ENCODE measurements around the gene CMTM6. TPM values are rescaled to one million over a fixed set of nuclear protein-coding genes. Genes with fewer than 3 reads are reported as not detected.
A peak's percentile ranks its signal among the peaks of the same experiment; 100 is the strongest.
"Not testable (repeated sequence)": the region's sequence is repeated elsewhere in the genome, so short reads cannot be mapped to it uniquely, and the experiment has no call there.

Gene CMTM6
- polyA plus RNA-seq, 3 donors from 2014 or later = 92.6 to 153 (median 114) TPM

- H3K9me3 Mint-ChIP-seq = no peaks in the 10 kb centered on the region
- H3K36me3 Mint-ChIP-seq = peaks cover 0 to 5% (median 4%) of the 10 kb centered on the region in 3 donors
- no peak overlapping the region for H3K4me3 Mint-ChIP-seq
- peaks cover 0 to 4% (median 0%) of the 10 kb centered on the region in 3 donors for H3K27me3 Mint-ChIP-seq (ENCODE audit: low read depth in 3 of 3)
- H3K27ac Mint-ChIP-seq = no peak overlapping the region
- peaks cover 14 to 25% of the 10 kb centered on the region in 2 donors for H3K4me1 Mint-ChIP-seq
- DNase-seq = no peak
Measured at GRCh38 chr3:32440611-32441350, 61.9 kb downstream of the CMTM6 start.

- H3K9me3 Mint-ChIP-seq; H3K4me3 Mint-ChIP-seq; DNase-seq; H3K27me3 Mint-ChIP-seq (ENCODE audit: low read depth in 3 of 3); H3K36me3 Mint-ChIP-seq: not testable (repeated sequence)
- Mint-ChIP-seq H3K27ac (peak overlapping the region in 2 of 6 donors; percentile 60 to 64), H3K4me1 (peaks cover 12 to 24% of the 10 kb centered on the region in 2 donors)
Measured at GRCh38 chr3:32439421-32439820, 63.2 kb downstream of the CMTM6 start.

DNA sequence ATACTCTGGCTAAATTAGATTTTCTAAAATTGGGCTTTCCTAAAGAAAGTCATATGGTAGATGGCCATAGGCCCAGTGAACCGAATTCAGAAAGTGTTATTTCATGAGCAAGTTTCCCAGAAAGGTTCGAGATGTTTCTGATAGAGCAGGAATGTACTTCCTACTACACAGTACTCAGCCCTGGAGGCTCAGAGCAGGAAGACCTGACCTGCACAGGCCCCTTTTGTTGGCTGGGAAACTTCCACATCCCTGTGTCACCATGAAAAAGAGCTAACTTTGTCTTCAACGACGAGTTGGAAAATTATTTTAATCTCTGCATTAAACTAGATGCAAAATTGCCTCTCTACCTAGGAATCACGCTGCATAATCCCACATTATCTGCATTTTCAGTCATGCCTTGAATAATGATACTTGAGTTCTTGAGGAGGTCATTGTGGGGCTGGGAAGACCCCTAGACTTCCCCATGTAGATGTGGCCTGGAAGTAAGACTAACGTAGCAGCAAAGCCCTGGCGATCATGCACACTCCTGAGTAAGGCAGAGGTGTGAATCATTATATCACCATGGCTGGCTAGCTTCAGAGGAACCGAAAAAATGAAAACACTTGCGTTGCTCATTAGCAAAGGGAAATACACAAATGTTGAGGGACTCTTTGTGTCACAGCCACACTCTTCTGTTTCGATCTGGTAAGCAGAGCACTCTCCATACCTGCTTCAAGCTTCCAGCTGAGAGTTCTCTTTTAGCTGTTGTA lies 63.9 kb downstream of the CMTM6 start:
- Mint-ChIP-seq H3K27ac (peak overlapping the region in 2 of 6 donors; percentile 60 to 64), H3K27me3 (ENCODE audit: low read depth in 3 of 3) (no peaks in the 10 kb centered on the region), H3K9me3 (no peaks in the 10 kb centered on the region), H3K36me3 (peaks cover 0 to 5% (median 4%) of the 10 kb centered on the region in 3 donors), H3K4me3 (peak overlapping the region in 1 of 5 donors; percentile 29), H3K4me1 (peaks cover 7 to 18% of the 10 kb centered on the region in 2 donors)
- no peak for DNase-seq

- Mint-ChIP-seq H3K36me3 (peaks cover 0 to 4% (median 4%) of the 10 kb centered on the region in 3 donors), H3K27ac (no peak overlapping the region), H3K9me3 (no peaks in the 10 kb centered on the region), H3K4me1 (peaks cover 9 to 18% of the 10 kb centered on the region in 2 donors), H3K4me3 (no peak overlapping the region), H3K27me3 (ENCODE audit: low read depth in 3 of 3) (peaks cover 0 to 1% (median 0%) of the 10 kb centered on the region in 3 donors)
- DNase-seq = no peak
Measured at GRCh38 chr3:32437896-32438295, 64.8 kb downstream of the CMTM6 start.

DNA sequence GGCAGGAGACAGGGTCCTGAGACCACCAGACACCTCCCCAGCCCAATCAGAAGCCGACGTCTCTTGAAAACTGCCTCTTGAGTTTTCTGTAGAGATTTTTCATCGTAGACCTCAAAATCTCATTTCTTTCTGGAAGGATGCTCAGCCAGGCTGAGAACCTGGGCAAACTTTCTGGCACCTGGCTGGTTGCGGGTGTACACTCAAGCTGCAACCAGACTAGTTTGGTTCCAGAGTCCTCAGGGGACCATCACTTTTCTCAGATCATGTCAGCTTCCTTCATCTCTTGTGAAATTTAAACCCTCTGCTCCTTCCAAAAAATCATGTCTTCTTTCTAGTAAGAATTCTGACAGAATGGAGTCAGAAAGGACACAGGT lies 65.8 kb downstream of the CMTM6 start:
- Mint-ChIP-seq H3K27me3 (ENCODE audit: low read depth in 3 of 3) (peaks cover 0 to 2% (median 1%) of the 10 kb centered on the region in 3 donors), H3K4me1 (peaks cover 19 to 25% of the 10 kb centered on the region in 2 donors), H3K36me3 (no peaks in the 10 kb centered on the region), H3K9me3 (no peaks in the 10 kb centered on the region), H3K4me3 (no peak overlapping the region), H3K27ac (no peak overlapping the region)
- DNase-seq = no peak

- no peak for DNase-seq
- peak overlapping the region in 1 of 5 donors; percentile 8 for H3K4me3 Mint-ChIP-seq
- H3K4me1 Mint-ChIP-seq = peaks cover 24 to 28% of the 10 kb centered on the region in 2 donors
- no peaks in the 10 kb centered on the region for H3K36me3 Mint-ChIP-seq
- H3K27ac Mint-ChIP-seq = peak overlapping the region in 4 of 6 donors; percentile 34 to 63 (median 42)
- no peaks in the 10 kb centered on the region for H3K9me3 Mint-ChIP-seq
- peaks cover 0 to 2% (median 1%) of the 10 kb centered on the region in 3 donors for H3K27me3 Mint-ChIP-seq (ENCODE audit: low read depth in 3 of 3)
Measured at GRCh38 chr3:32435911-32436815, 66.5 kb downstream of the CMTM6 start.

DNA sequence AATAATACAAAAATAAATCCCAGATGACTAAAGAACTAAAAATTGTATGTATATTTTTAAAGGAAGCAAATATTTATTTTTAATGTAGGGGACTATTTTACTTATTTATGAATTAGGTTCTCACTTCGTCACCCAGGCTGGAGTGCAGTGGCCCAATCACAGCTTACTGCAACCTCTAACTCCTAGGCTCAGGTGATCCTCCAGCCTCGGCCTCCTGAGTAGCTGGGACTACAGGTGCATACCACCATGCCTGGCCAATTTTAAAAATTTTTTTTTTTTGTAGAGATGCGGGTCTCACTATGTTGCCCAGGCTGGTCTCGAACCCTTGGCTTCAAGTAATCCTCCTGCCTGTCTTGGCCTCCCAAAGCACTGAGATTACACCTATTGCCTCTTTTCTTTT lies 68.4 kb downstream of the CMTM6 start:
- H3K9me3 Mint-ChIP-seq = no peaks in the 10 kb centered on the region
- no peak overlapping the region for H3K27ac Mint-ChIP-seq
- H3K36me3 Mint-ChIP-seq = no peaks in the 10 kb centered on the region
- no peak overlapping the region for H3K4me3 Mint-ChIP-seq
- peaks cover 0 to 2% (median 1%) of the 10 kb centered on the region in 3 donors for H3K27me3 Mint-ChIP-seq (ENCODE audit: low read depth in 3 of 3)
- no peak for DNase-seq
- peaks cover 41 to 43% of the 10 kb centered on the region in 2 donors for H3K4me1 Mint-ChIP-seq

GRCh38 chr3:32432711-32433530 lies 69.7 kb downstream of the CMTM6 start:
- peak overlapping the region; percentile 87 to 96 (median 94) for H3K27ac Mint-ChIP-seq
- no peaks in the 10 kb centered on the region for H3K9me3 Mint-ChIP-seq
- H3K4me3 Mint-ChIP-seq = peak overlapping the region; percentile 25 to 85 (median 72)
- H3K27me3 Mint-ChIP-seq (ENCODE audit: low read depth in 3 of 3) = peaks cover 0 to 2% (median 1%) of the 10 kb centered on the region in 3 donors
- DNase-seq = peak; percentile 45 to 58 (median 53)
- peaks cover 50 to 53% of the 10 kb centered on the region in 2 donors for H3K4me1 Mint-ChIP-seq
- H3K36me3 Mint-ChIP-seq = no peaks in the 10 kb centered on the region

DNA sequence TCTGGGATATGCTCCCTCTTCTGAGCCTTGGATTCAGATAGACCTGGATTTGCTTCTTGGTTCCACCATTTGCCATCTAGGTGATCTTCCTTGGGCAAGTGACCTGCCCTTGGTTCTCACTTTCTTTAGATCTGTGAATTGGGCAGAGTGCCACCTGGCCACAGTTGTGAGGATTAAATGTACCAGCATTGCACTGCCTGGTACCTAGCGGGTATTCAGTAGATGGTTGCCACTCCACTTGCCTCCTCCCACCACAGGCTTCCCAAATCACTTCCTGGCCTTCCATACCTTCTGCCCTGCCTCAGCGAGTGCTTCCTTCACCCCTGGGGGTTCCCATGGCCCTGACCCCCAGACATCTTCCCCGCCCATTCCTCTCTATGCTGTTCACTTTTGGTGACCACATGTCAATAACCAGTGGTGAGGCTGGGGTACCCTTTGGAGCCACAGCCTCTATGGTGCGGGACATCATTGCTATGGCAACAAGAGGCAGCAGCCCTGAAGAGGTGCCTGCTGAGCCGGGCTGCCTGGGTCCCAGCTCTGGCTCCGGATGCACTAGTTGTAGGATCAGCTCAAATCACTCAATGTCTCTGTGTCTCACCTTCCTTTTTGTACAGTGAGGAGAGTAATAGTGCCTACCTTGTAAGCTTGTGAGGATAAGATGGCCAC lies 70.5 kb downstream of the CMTM6 start:
- Mint-ChIP-seq H3K4me3 (peak overlapping the region in 1 of 5 donors; percentile 72), H3K36me3 (no peaks in the 10 kb centered on the region), H3K4me1 (peaks cover 57 to 61% of the 10 kb centered on the region in 2 donors), H3K27ac (peak overlapping the region; percentile 87 to 96 (median 94)), H3K9me3 (no peaks in the 10 kb centered on the region), H3K27me3 (ENCODE audit: low read depth in 3 of 3) (peaks cover 0 to 3% (median 3%) of the 10 kb centered on the region in 3 donors)
- no peak for DNase-seq

DNA sequence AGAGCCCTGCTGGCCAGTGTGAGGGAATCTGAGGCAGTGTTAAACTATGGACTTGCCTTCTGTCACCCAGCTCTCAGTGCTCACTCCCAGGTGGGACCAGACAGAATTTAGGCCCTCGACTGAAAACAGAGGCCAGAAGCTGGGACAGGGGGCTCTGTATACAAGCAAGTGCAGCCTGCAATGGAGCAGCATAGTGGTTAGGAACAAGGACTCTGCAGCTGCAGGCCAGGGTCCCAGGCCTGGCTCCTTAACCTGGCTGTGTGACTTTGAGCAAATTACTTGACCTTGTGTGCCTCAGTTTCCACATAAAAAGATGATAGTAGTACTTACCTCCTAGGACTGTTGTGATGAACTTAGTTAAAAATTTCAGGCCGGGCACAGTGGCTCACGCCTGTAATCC lies 71.2 kb downstream of the CMTM6 start:
- no peak for DNase-seq
- H3K4me3 Mint-ChIP-seq = no peak overlapping the region

More for the DNA sequence above, 71.2 kb downstream of the CMTM6 start:
- peak overlapping the region in 5 of 6 donors; percentile 29 to 87 (median 41) for H3K27ac Mint-ChIP-seq
- peaks cover 0 to 3% (median 3%) of the 10 kb centered on the region in 3 donors for H3K27me3 Mint-ChIP-seq (ENCODE audit: low read depth in 3 of 3)
- peaks cover 64 to 68% of the 10 kb centered on the region in 2 donors for H3K4me1 Mint-ChIP-seq
- H3K36me3 Mint-ChIP-seq = no peaks in the 10 kb centered on the region
- H3K9me3 Mint-ChIP-seq = no peaks in the 10 kb centered on the region
